Loucy (cell line): ENCODE data around the gene RBP3.

ENCODE experiments used
- H2AFZ ChIP-seq: fragments of 200-600 bp; sonication (generic); 2 replicates; pipeline ENCODE4 v1.6.0; 2016; ENCODE audit warnings: antibody characterized with exemption, mild to moderate bottlenecking, low read length, moderate library complexity
- H3F3A ChIP-seq: fragments of 200-600 bp; 2 replicates; pipeline ENCODE4 v1.6.0; 2016; ENCODE audit warnings: antibody characterized with exemption, low read depth, mild to moderate bottlenecking
- H3K27me3 ChIP-seq: fragments of 200-600 bp; sonication (generic); 2 replicates; pipeline ENCODE4 v1.6.1; 2014; ENCODE audit warnings: low read length, mild to moderate bottlenecking; ENCODE audit not compliant: insufficient read depth, poor library complexity, severe bottlenecking
- H3K36me3 ChIP-seq: fragments of 200-600 bp; sonication (generic); 2 replicates; pipeline ENCODE4 v1.6.1; 2016; ENCODE audit warnings: low read length; ENCODE audit not compliant: insufficient read depth
- H3K4me1 ChIP-seq: fragments of 200-600 bp; sonication (generic); 2 replicates; pipeline ENCODE4 v1.5.1; 2014; ENCODE audit warnings: low read length, mild to moderate bottlenecking; ENCODE audit not compliant: insufficient read depth, poor library complexity, severe bottlenecking
- H3K4me2 ChIP-seq: fragments of 200-600 bp; sonication (generic); 2 replicates; pipeline ENCODE4 v1.6.0; 2014; ENCODE audit warnings: antibody characterized with exemption, low read length, low read depth, mild to moderate bottlenecking; ENCODE audit not compliant: poor library complexity, severe bottlenecking
- H3K4me3 ChIP-seq: fragments of 200-600 bp; sonication (generic); 2 replicates; pipeline ENCODE4 v1.5.1; 2014; ENCODE audit warnings: low read length, mild to moderate bottlenecking, mixed read lengths; ENCODE audit not compliant: poor library complexity, severe bottlenecking
- H3K79me2 ChIP-seq: fragments of 200-600 bp; sonication (generic); 2 replicates; pipeline ENCODE4 v1.6.1; 2014; ENCODE audit warnings: low read length; ENCODE audit not compliant: insufficient read depth
- H3K9ac ChIP-seq: fragments of 200-600 bp; sonication (generic); 2 replicates; pipeline ENCODE4 v1.6.0; 2014; ENCODE audit warnings: mild to moderate bottlenecking, low read depth, low read length, moderate library complexity; ENCODE audit not compliant: poor library complexity, severe bottlenecking
- H3K9me2 ChIP-seq: fragments of 200-600 bp; sonication (generic); replicated peaks from 2 replicates; pipeline ENCODE4 v1.6.1; 2016; ENCODE audit warnings: low read depth, low read length, mixed read lengths
- H3K9me3 ChIP-seq: fragments of 200-600 bp; sonication (generic); 2 replicates; pipeline ENCODE4 v1.6.1; 2014; ENCODE audit warnings: mild to moderate bottlenecking, antibody characterized with exemption, low read length, low read depth; ENCODE audit not compliant: insufficient read depth
- H4K20me1 ChIP-seq: fragments of 200-600 bp; sonication (generic); 2 replicates; pipeline ENCODE4 v1.6.0; 2014; ENCODE audit warnings: antibody characterized with exemption, low read length, mild to moderate bottlenecking; ENCODE audit not compliant: insufficient read depth, poor library complexity, severe bottlenecking
- CTCF ChIP-seq: fragments of 200-600 bp; sonication (generic); conservative IDR thresholded peaks from 2 replicates; pipeline ENCODE4 v1.5.1; 2014; ENCODE audit warnings: mild to moderate bottlenecking, antibody characterized with exemption, low read length
- EZH2phosphoT487 ChIP-seq: fragments of 200-600 bp; IDR thresholded peaks from 2 replicates; pipeline ENCODE4 v1.6.1; 2018; ENCODE audit warnings: antibody characterized with exemption, mild to moderate bottlenecking, moderate library complexity, borderline replicate concordance

Gene RBP3

GRCh38 chr10:47300429-47300931 lies 47.7 kb upstream of the RBP3 start:
- Histone ChIP-seq H3K4me3 (no peak overlapping the region), H3K27me3 (no peaks in the 10 kb centered on the region), H3K4me2 (no peak overlapping the region), H3K9me3 (no peaks in the 10 kb centered on the region), H3K36me3 (no peaks in the 10 kb centered on the region), H3K4me1 (peaks cover 47% of the 10 kb centered on the region), H3K9me2 (no peaks in the 10 kb centered on the region), H2AFZ (no peak overlapping the region), H3K79me2 (no peaks in the 10 kb centered on the region), H3K9ac (no peak overlapping the region), H3F3A (peaks cover 2% of the 10 kb centered on the region), H4K20me1 (no peaks in the 10 kb centered on the region)
- TF ChIP-seq CTCF, result no peak
- TF ChIP-seq EZH2phosphoT487, result no peak

GRCh38 chr10:47301833-47302232 lies 46.3 kb upstream of the RBP3 start:
- Histone ChIP-seq H3K79me2 (no peaks in the 10 kb centered on the region), H3K4me2 (no peak overlapping the region), H3K4me3 (no peak overlapping the region), H3F3A (peaks cover 12% of the 10 kb centered on the region), H3K9me2 (no peaks in the 10 kb centered on the region), H3K9ac (peak overlapping the region; percentile 9), H3K9me3 (no peaks in the 10 kb centered on the region), H3K4me1 (peaks cover 60% of the 10 kb centered on the region), H4K20me1 (no peaks in the 10 kb centered on the region), H2AFZ (peak overlapping the region; percentile 24; the same call in 1 of the 2 replicates), H3K36me3 (no peaks in the 10 kb centered on the region), H3K27me3 (no peaks in the 10 kb centered on the region)
- TF ChIP-seq EZH2phosphoT487, result no peak
- TF ChIP-seq CTCF, result no peak

GRCh38 chr10:47303105-47303504 lies 45.1 kb upstream of the RBP3 start:
- Histone ChIP-seq H3K4me1 (peaks cover 73% of the 10 kb centered on the region), H3F3A (peaks cover 19% of the 10 kb centered on the region), H2AFZ (no peak overlapping the region), H3K9ac (no peak overlapping the region), H3K79me2 (no peaks in the 10 kb centered on the region), H3K36me3 (no peaks in the 10 kb centered on the region), H3K9me2 (no peaks in the 10 kb centered on the region), H3K4me2 (no peak overlapping the region), H3K9me3 (no peaks in the 10 kb centered on the region), H3K27me3 (no peaks in the 10 kb centered on the region), H4K20me1 (no peaks in the 10 kb centered on the region), H3K4me3 (no peak overlapping the region)
- TF ChIP-seq EZH2phosphoT487, result no peak
- no peak for TF ChIP-seq CTCF
